GM12878 (cell line): Measurements from ENCODE around the gene FXYD3. TPM values are rescaled to one million over a fixed set of nuclear protein-coding genes. Genes with fewer than 3 reads are reported as not detected.

Experiments used
- ATAC-seq: fragments of 200-7000 bp; cut with Tn5 transposase; 3 replicates; pipeline ENCODE4 v1.9.1; 2020; ENCODE audit warnings: mild to moderate bottlenecking, moderate library complexity
- BruUV-seq: library from RNA; stranded (reverse); fragments of 400-500 nt; replicated peaks from 2 replicates; lab custom pipeline; 2021; lab: Mats Ljungman, UMichigan
- CTCF ChIA-PET: fragments of 300-600 bp; sonication (Branson Sonifier 250); formaldehyde crosslinking; extraction: SDS; loops from one replicate; lab custom pipeline; 2021; ENCODE audit warnings: inconsistent platforms; lab: Yijun Ruan, JAX
- POLR2A ChIA-PET: fragments of 350-600 bp; formaldehyde crosslinking; extraction: SDS; loops from one replicate; lab custom pipeline; 2021; ENCODE audit warnings: inconsistent platforms; lab: Charles Lee
- RAD21 ChIA-PET: fragments of 300-600 bp; sonication (Branson Sonifier 250); formaldehyde crosslinking; loops from one replicate; lab custom pipeline; 2023; ENCODE audit warnings: antibody characterized with exemption; ENCODE audit not compliant: unreplicated experiment; lab: Charles Lee
- SMC1A ChIA-PET: fragments of 300-600 bp; sonication (Branson Sonifier 250); formaldehyde crosslinking; loops from one replicate; lab custom pipeline; 2023; ENCODE audit not compliant: unreplicated experiment, uncharacterized antibody; lab: Charles Lee
- DNase-seq: peaks from one replicate; pipeline ENCODE4 v3.0.0-alpha.2; 2011; ENCODE audit warnings: low read depth, low spot score
- FAIRE-seq: peaks from 3 replicates; lab custom pipeline; 2011; peaks lifted over from hg19 to GRCh38; lab: Jason Lieb, UNC
- H2AFZ ChIP-seq: 2 replicates; pipeline ENCODE4 v1.6.0; 2011; ENCODE audit warnings: low read depth, low read length, control low read depth; ENCODE audit not compliant: control insufficient read depth
- H3K27ac ChIP-seq: 2 replicates; pipeline ENCODE4 v1.5.1; 2011; ENCODE audit warnings: control low read depth; ENCODE audit not compliant: control insufficient read depth, insufficient read depth
- H3K27me3 ChIP-seq, 2 experiments: replicated peaks in 1 of 2; 2 replicates each; pipeline versions ENCODE4 v1.6.0 to v1.6.1; 2011; ENCODE audit warnings: low read length in 1 of 2; ENCODE audit not compliant: control insufficient read depth in 2 of 2, insufficient read depth in 2 of 2
- H3K36me3 ChIP-seq, 2 experiments: 2 replicates each; pipeline ENCODE4 v1.5.1; 2011; ENCODE audit warnings: low read length in 1 of 2; ENCODE audit not compliant: control insufficient read depth in 2 of 2, insufficient read depth in 2 of 2
- H3K4me1 ChIP-seq: 2 replicates; pipeline ENCODE4 v1.6.1; 2011; ENCODE audit warnings: mild to moderate bottlenecking, low read length, moderate library complexity, mixed read lengths; ENCODE audit not compliant: control insufficient read depth, insufficient read depth
- H3K4me2 ChIP-seq: 2 replicates; pipeline ENCODE4 v1.6.0; 2011; ENCODE audit warnings: control low read depth; ENCODE audit not compliant: control insufficient read depth, insufficient read depth
- H3K4me3 ChIP-seq: fragments of 200-600 bp; sonication (generic); 2 replicates; pipeline ENCODE4 v1.5.1; 2016
- H3K79me2 ChIP-seq: 2 replicates; pipeline ENCODE4 v1.6.0; 2011; ENCODE audit warnings: low read length; ENCODE audit not compliant: control insufficient read depth, insufficient read depth
- H3K9ac ChIP-seq: 2 replicates; pipeline ENCODE4 v1.8.0; 2011; ENCODE audit warnings: low read length, control low read depth, mixed read lengths; ENCODE audit not compliant: control insufficient read depth, insufficient read depth
- H3K9me3 ChIP-seq: replicated peaks from 3 replicates; pipeline ENCODE4 v1.5.1; 2011; ENCODE audit warnings: mild to moderate bottlenecking, low read length; ENCODE audit not compliant: control insufficient read depth, insufficient read depth
- H4K20me1 ChIP-seq: 2 replicates; pipeline ENCODE4 v1.6.0; 2011; ENCODE audit not compliant: control insufficient read depth, insufficient read depth
- BACH1 ChIP-seq: fragments of 450-650 bp; IDR thresholded peaks from 2 replicates; pipeline ENCODE4 v1.6.1; 2017; ENCODE audit warnings: mild to moderate bottlenecking, borderline replicate concordance
- BMI1 ChIP-seq: fragments of 450-650 bp; IDR thresholded peaks from 2 replicates; pipeline ENCODE4 v1.6.1; 2016; ENCODE audit warnings: mild to moderate bottlenecking, moderate library complexity, borderline replicate concordance
- CREB1 ChIP-seq: IDR thresholded peaks from 2 replicates; pipeline ENCODE4 v1.6.1; 2012; ENCODE audit warnings: low read depth, mild to moderate bottlenecking, inconsistent platforms
- EGR1 ChIP-seq, 2 experiments: IDR thresholded peaks; 1 replicate in 1 of 2; 2 replicates in 1 of 2; pipeline ENCODE4 v1.6.1; 2011 to 2012; ENCODE audit warnings: low read depth in 2 of 2, low read length in 2 of 2, borderline replicate concordance in 1 of 2, mild to moderate bottlenecking in 1 of 2, moderate library complexity in 1 of 2
- IRF5 ChIP-seq: fragments of 450-650 bp; IDR thresholded peaks from 2 replicates; pipeline ENCODE4 v1.6.1; 2017; ENCODE audit warnings: borderline replicate concordance
- JUND ChIP-seq: IDR thresholded peaks from 2 replicates; pipeline ENCODE4 v1.6.1; 2012; ENCODE audit warnings: low read depth, mild to moderate bottlenecking, low read length, improper control_type of control experiment, moderate library complexity
- NFXL1 ChIP-seq: fragments of 450-650 bp; IDR thresholded peaks from 2 replicates; pipeline ENCODE4 v1.6.1; 2017; ENCODE audit warnings: antibody characterized with exemption, mild to moderate bottlenecking, borderline replicate concordance
- NFYB ChIP-seq: IDR thresholded peaks from 2 replicates; pipeline ENCODE4 v1.6.1; 2011; ENCODE audit warnings: low read depth, mild to moderate bottlenecking, low read length, improper control_type of control experiment, moderate library complexity; ENCODE audit not compliant: insufficient read depth
- SUZ12 ChIP-seq: fragments of 200-600 bp; sonication (generic); IDR thresholded peaks from one replicate; pipeline ENCODE4 v1.6.1; 2018; ENCODE audit warnings: antibody characterized with exemption, mild to moderate bottlenecking; ENCODE audit not compliant: unreplicated experiment
- TCF3 ChIP-seq: IDR thresholded peaks from 2 replicates; pipeline ENCODE4 v1.6.1; 2012; ENCODE audit warnings: low read depth, mild to moderate bottlenecking, low read length, borderline replicate concordance; ENCODE audit not compliant: insufficient read depth
- USF2 ChIP-seq: IDR thresholded peaks from 2 replicates; pipeline ENCODE4 v1.6.1; 2011; ENCODE audit warnings: low read depth, low read length, improper control_type of control experiment, borderline replicate concordance
- ZBED1 ChIP-seq: IDR thresholded peaks from 2 replicates; pipeline ENCODE4 v1.6.1; 2016; ENCODE audit warnings: borderline replicate concordance
- ZBTB33 ChIP-seq: fragments of 450-650 bp; IDR thresholded peaks from 2 replicates; pipeline ENCODE4 v1.6.1; 2017; ENCODE audit warnings: mild to moderate bottlenecking
- WGBS: methylation state at CpG from one replicate; pipeline ENCODE4 v1.1.6; 2016; ENCODE audit warnings: low lambda C conversion rate; ENCODE audit not compliant: insufficient replicate concordance, insufficient coverage; ENCODE audit errors: missing lambda C conversion rate; 5-methylcytosine and 5-hydroxymethylcytosine counted together
- in situ Hi-C: fragments of 300-500 bp; cut with MboI; formaldehyde crosslinking; loops from 9 replicates; pipeline ENCODE4 v1.14.3; 2018; ENCODE audit warnings: mixed read lengths
- intact Hi-C: fragments of 100-400 bp; cut with micrococcal nuclease; formaldehyde crosslinking; loops from one replicate; pipeline ENCODE4 v1.14.2; 2022; ENCODE audit not compliant: unreplicated experiment
- polyA plus RNA-seq, 11 experiments: library from polyadenylated mRNA; depleted of rRNA in 4 of 11; unstranded in 6 of 11; stranded (reverse) in 5 of 11; fragments of >200 nt; fragmentation: Nextera tagmentation in 4 of 11; fragmentation: Illumina TruSeq in 1 of 11; extraction: Ambion mirVana in 4 of 11; extraction: Trizol in 1 of 11; gene quantifications; 1 replicate in 1 of 11; 2 replicates in 10 of 11; pipeline versions ENCODE4 v1.2.1 to v1.2.3, GENCODE V29; 2011 to 2016; ENCODE audit warnings: inconsistent platforms in 2 of 11, missing spikeins in 2 of 11, low read depth in 1 of 11
- total RNA-seq, 4 experiments: library from RNA; depleted of rRNA in 3 of 4; stranded (reverse); fragments of >200 nt in 3 of 4; fragmentation: Illumina TruSeq in 1 of 4; extraction: Trizol in 1 of 4; gene quantifications; 2 replicates each; pipeline versions ENCODE4 v1.2.1 to v1.2.3, GENCODE V29; 2013 to 2021
- TF ChIP-seq, protein P1 (sequence below): IDR thresholded peaks from 2 replicates; pipeline ENCODE4 v1.6.1; 2012; ENCODE audit warnings: mild to moderate bottlenecking, low read depth, low read length

The FXYD3 gene
- total and polyA plus RNA-seq, 10 of the 15 experiments (the other 5 are each of a cell fraction or from before 2014, with no cell fraction given) = 0.09 to 0.44 TPM; not detected in 8

- no TSS peak for BruUV-seq
- Histone ChIP-seq H3K4me3 (no peak overlapping the region), H3K79me2 (peaks cover under 1% of the 10 kb centered on the region; the same call in 1 of the 2 replicates), H3K9ac (no peak overlapping the region), H3K4me1 (no peaks in the 10 kb centered on the region; the same call in 1 of the 2 replicates), H3K27ac (no peak overlapping the region), H3K36me3 (no peaks in the 10 kb centered on the region), H4K20me1 (no peaks in the 10 kb centered on the region), H2AFZ (no peak overlapping the region), H3K27me3 (peaks cover 2 to 3% of the 10 kb centered on the region in 2 experiments; a peak in 2 of 4 replicates), H3K4me2 (no peak overlapping the region), H3K9me3 (no peaks in the 10 kb centered on the region)
- POLR2A ChIA-PET = no interaction called here
- no peak for FAIRE-seq
- intact Hi-C loops (no loop called here), in situ Hi-C loops (no loop called here)
- CTCF ChIA-PET = interaction anchor here (0.5 to 1.0 kb wide), 4 partner anchors 8 to 79 kb away, joined by 3 to 7 read pairs (median 3); partner anchors contain the start of genes FAM187B and LGI4
- no peak for ATAC-seq
- RAD21 ChIA-PET = no interaction called here
- 66% methylated on average over 3 of the region's 3 CpGs for WGBS
- SMC1A ChIA-PET = no interaction called here
- no peak for DNase-seq
- no peak for TF ChIP-seq NFXL1
- no peak for TF ChIP-seq IRF5
- no peak for TF ChIP-seq BMI1
- TF ChIP-seq, protein P1, sequence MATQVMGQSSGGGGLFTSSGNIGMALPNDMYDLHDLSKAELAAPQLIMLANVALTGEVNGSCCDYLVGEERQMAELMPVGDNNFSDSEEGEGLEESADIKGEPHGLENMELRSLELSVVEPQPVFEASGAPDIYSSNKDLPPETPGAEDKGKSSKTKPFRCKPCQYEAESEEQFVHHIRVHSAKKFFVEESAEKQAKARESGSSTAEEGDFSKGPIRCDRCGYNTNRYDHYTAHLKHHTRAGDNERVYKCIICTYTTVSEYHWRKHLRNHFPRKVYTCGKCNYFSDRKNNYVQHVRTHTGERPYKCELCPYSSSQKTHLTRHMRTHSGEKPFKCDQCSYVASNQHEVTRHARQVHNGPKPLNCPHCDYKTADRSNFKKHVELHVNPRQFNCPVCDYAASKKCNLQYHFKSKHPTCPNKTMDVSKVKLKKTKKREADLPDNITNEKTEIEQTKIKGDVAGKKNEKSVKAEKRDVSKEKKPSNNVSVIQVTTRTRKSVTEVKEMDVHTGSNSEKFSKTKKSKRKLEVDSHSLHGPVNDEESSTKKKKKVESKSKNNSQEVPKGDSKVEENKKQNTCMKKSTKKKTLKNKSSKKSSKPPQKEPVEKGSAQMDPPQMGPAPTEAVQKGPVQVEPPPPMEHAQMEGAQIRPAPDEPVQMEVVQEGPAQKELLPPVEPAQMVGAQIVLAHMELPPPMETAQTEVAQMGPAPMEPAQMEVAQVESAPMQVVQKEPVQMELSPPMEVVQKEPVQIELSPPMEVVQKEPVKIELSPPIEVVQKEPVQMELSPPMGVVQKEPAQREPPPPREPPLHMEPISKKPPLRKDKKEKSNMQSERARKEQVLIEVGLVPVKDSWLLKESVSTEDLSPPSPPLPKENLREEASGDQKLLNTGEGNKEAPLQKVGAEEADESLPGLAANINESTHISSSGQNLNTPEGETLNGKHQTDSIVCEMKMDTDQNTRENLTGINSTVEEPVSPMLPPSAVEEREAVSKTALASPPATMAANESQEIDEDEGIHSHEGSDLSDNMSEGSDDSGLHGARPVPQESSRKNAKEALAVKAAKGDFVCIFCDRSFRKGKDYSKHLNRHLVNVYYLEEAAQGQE = no peak
- no peak for TF ChIP-seq TCF3
- no peak for TF ChIP-seq BACH1
- TF ChIP-seq NFYB = no peak
- TF ChIP-seq EGR1 (IDR thresholded peaks at IDR 0.05; ENCODE audit: borderline replicate concordance in 1 of 2, low read depth in 2 of 2, low read length in 2 of 2) = no peak
- no peak for TF ChIP-seq ZBED1
- no peak for TF ChIP-seq USF2
- no peak for TF ChIP-seq CREB1
- no peak for TF ChIP-seq SUZ12
- no peak for TF ChIP-seq ZBTB33
- no peak for TF ChIP-seq JUND
Observed at GRCh38 chr19:35149463-35149862, 33.8 kb downstream of the FXYD3 start.
